Adrenal gland (tissue), 12 donors: ENCODE measurements around the gene NAPG. TPM values are rescaled to one million over a fixed set of nuclear protein-coding genes. Genes with fewer than 3 reads are reported as not detected.
"Not testable (repeated sequence)": the region's sequence is repeated elsewhere in the genome, so short reads cannot be mapped to it uniquely, and the experiment has no call there.

Source experiments
- DNase-seq, 7 donors: peaks; one replicate each; pipeline ENCODE4 v3.0.0-alpha.2; 2019 to 2020
- H3K27ac ChIP-seq, 5 donors: fragments of 200-600 bp; sonication (generic) in 4 of 5; 1 replicate in 3 of 5; 2 replicates in 2 of 5; pipeline versions ENCODE4 v1.5.1 to v1.8.0; 2016 to 2020; ENCODE audit warnings: mild to moderate bottlenecking in 1 of 5
- H3K27me3 ChIP-seq: fragments of 200-600 bp; 2 replicates; pipeline ENCODE4 v1.8.0; 2021
- H3K36me3 ChIP-seq, 2 donors: fragments of 200-600 bp; replicated peaks in 1 of 2; 1 replicate in 1 of 2; 2 replicates in 1 of 2; pipeline versions ENCODE4 v1.5.1 to v1.8.0; 2018 to 2022
- H3K4me1 ChIP-seq, 2 donors: fragments of 200-600 bp; replicated peaks in 1 of 2; 1 replicate in 1 of 2; 2 replicates in 1 of 2; pipeline versions ENCODE4 v1.5.1 to v1.8.0; 2018 to 2021
- H3K4me3 ChIP-seq, 4 donors: fragments of 200-600 bp; sonication (generic) in 3 of 4; one replicate each; pipeline ENCODE4 v1.5.1; 2016 to 2018
- H3K9me3 ChIP-seq, 3 donors: fragments of 200-600 bp; sonication (generic) in 1 of 3; replicated peaks in 1 of 3; 1 replicate in 2 of 3; 2 replicates in 1 of 3; pipeline versions ENCODE4 v1.5.1 to v1.8.0; 2016 to 2021
- CTCF ChIP-seq, 6 experiments: fragments of 450-650 bp in 4 of 6; fragments of 200-600 bp in 2 of 6; sonication (generic) in 1 of 6; IDR thresholded peaks; 1 replicate in 5 of 6; 2 replicates in 1 of 6; pipeline versions ENCODE4 v1.5.1 to v1.8.0; 2016 to 2021; ENCODE audit warnings: antibody characterized with exemption in 6 of 6, mild to moderate bottlenecking in 2 of 6, moderate library complexity in 1 of 6
- POLR2A ChIP-seq, 2 donors: fragments of 450-650 bp; IDR thresholded peaks; one replicate each; pipeline ENCODE4 v1.6.1; 2017; ENCODE audit warnings: antibody characterized with exemption in 2 of 2, mild to moderate bottlenecking in 2 of 2, moderate library complexity in 1 of 2
- WGBS, 4 donors: extraction: QIAGEN DNeasy Blood & Tissue Kit in 2 of 4; methylation state at CpG; one replicate each; pipeline versions ENCODE4 v1.1.5 to v1.1.7; 2013 to 2017; 5-methylcytosine and 5-hydroxymethylcytosine counted together
- intact Hi-C, 2 donors: fragments of 100-400 bp; cut with DNase I; formaldehyde crosslinking; loops; one replicate each; pipeline versions ENCODE4 v1.14.1 to v1.15.0; 2022 to 2023
- polyA plus RNA-seq, 3 donors: library from polyadenylated mRNA; stranded (reverse); fragments of 200-250 nt in 2 of 3; fragments of 350-450 nt in 1 of 3; fragmentation: Illumina TruSeq in 1 of 3; extraction: RNeasy Lipid Tissue Mini Kit (QIAGEN cat#74804) in 1 of 3; gene quantifications; one replicate each; pipeline ENCODE4 v1.2.3, GENCODE V29; 2013 to 2014
- total RNA-seq, 9 donors: library from RNA; depleted of rRNA in 4 of 9; stranded (reverse); fragments of >200 nt in 4 of 9; fragments of 120-200 nt in 1 of 9; fragmentation: NEBNext Ultra II Directional in 1 of 9; extraction: Animal tissue kit (Norgen Biotek cat#: 25700) in 1 of 9; gene quantifications; one replicate each; pipeline versions ENCODE4 v1.1.0 to v1.2.4, GENCODE V29; 2013 to 2023
- donor health status: healthy with polysubstance abuse.
- donor health status: Bipolar disorder and iron deficiency.
- donor health status: DM: yes; HTN: yes; CAD: no.
- donor health status: DM: no; HTN: no; CAD: no.
- donor health status: DM: no; HTN: no; CAD: no.
- donor health status: DM: yes; HTN: yes; CAD: no.

The NAPG gene
- total and polyA plus RNA-seq, 12 donors = 17.0 to 63.9 (median 41.4) TPM

DNA sequence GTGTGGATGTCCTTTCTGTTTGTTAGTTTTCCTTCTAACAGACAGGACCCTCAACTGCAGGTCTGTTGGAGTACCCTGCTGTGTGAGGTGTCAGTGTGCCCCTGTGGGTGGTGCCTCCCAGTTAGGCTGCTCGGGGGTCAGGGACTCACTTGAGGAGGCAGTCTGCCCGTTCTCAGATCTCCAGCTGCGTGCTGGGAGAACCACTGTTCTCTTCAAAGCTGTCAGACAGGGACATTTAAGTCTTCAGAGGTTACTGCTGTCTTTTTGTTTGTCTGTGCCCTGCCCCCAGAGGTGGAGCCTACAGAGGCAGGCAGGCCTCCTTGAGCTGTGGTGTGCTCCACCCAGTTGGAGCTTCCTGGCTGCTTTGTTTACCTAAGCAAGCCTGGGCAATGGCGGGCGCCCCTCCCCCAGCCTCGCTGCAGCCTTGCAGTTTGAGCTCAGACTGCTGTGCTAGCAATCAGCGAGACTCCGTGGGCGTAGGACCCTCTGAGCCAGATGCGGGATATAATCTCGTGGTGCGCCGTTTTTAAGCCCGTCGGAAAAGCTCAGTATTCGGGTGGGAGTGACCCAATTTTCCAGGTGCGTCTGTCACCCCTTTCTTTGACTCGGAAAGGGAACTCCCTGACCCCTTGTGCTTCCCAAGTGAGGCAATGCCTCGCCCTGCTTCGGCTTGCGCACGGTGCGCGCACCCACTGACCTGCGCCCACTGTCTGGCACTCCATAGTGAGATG is 52.2 kb downstream of the NAPG start:
- H3K27ac ChIP-seq, H3K4me3 ChIP-seq, H3K9me3 ChIP-seq, H3K4me1 ChIP-seq, DNase-seq, H3K36me3 ChIP-seq, H3K27me3 ChIP-seq, intact Hi-C loops: not testable (repeated sequence)
- WGBS, 4 donors = 88 to 95% (median 93%) methylated on average over 11 to 25 of the region's 25 CpGs

DNA sequence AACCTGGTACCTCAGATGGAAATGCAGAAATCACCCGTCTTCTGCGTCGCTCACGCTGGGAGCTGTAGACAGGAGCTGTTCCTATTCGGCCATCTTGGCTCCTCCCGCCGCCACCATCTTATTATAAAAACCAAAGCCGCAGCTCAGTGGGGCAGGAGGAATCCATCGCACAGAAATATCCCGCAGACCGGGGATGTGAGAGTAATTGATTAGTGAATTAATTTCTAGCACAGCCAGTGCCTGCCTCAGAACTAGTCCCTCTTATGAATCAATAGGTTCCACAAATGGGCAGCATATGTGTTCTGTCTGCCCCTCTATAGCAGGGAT is 52.7 kb downstream of the NAPG start:
- DNase-seq, H3K9me3 ChIP-seq, H3K4me1 ChIP-seq, H3K27ac ChIP-seq, H3K27me3 ChIP-seq, H3K36me3 ChIP-seq, H3K4me3 ChIP-seq, intact Hi-C loops: not testable (repeated sequence)
- WGBS, 4 donors = 86 to 99% (median 93%) methylated on average over 11 of the region's 11 CpGs

GRCh38 chr18:10579079-10579867 is 53.4 kb downstream of the NAPG start:
- TF ChIP-seq POLR2A (IDR thresholded peaks at IDR 0.05) = no peak
- no peak for TF ChIP-seq CTCF (IDR thresholded peaks at IDR 0.05)
- Histone ChIP-seq H3K27ac (no peak overlapping the region), H3K27me3 (no peaks in the 10 kb centered on the region), H3K9me3 (no peaks in the 10 kb centered on the region), H3K4me3 (no peak overlapping the region), H3K4me1 (no peaks in the 10 kb centered on the region), H3K36me3 (no peaks in the 10 kb centered on the region)
- intact Hi-C loops = no loop called here
- no peak for DNase-seq
- 76 to 87% (median 86%) methylated on average over 12 of the region's 12 CpGs for WGBS, 4 donors

GRCh38 chr18:10580215-10580614 is 54.4 kb downstream of the NAPG start:
- no peaks in the 10 kb centered on the region for H3K9me3 ChIP-seq
- H3K27ac ChIP-seq = no peak overlapping the region
- H3K4me3 ChIP-seq = no peak overlapping the region
- no peaks in the 10 kb centered on the region for H3K27me3 ChIP-seq
- WGBS, 4 donors = 88 to 97% (median 96%) methylated on average over 4 of the region's 4 CpGs
- no peak for DNase-seq
- TF ChIP-seq POLR2A (IDR thresholded peaks at IDR 0.05) = no peak
- TF ChIP-seq CTCF (IDR thresholded peaks at IDR 0.05) = no peak
- H3K4me1 ChIP-seq = no peaks in the 10 kb centered on the region
- intact Hi-C loops = no loop called here
- H3K36me3 ChIP-seq = no peaks in the 10 kb centered on the region

DNA sequence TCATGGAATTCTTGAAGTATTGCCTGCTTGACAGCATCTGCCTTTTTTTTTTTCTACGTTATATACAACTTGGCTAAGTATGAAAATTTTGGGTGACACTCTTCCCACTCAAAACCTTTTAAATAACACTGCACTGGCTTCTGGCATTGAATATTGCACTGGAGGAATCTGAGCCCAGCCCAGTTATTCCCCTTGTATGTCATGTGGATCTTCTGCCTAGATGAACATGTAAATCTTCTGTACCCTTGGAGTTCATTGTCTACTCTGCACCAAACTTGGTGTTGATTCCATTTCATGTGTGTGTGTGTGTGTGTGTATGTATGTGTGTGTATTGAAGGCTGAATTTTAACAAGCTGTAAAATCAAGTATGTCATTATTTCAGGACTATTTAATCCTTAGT is 59.4 kb downstream of the NAPG start:
- DNase-seq = no peak
- TF ChIP-seq POLR2A (IDR thresholded peaks at IDR 0.05) (no peak), CTCF (IDR thresholded peaks at IDR 0.05) (no peak)
- H3K4me3 ChIP-seq = no peak overlapping the region
- H3K36me3 ChIP-seq = no peaks in the 10 kb centered on the region
- no peaks in the 10 kb centered on the region for H3K27me3 ChIP-seq
- peaks cover 0 to 4% of the 10 kb centered on the region in 2 donors for H3K4me1 ChIP-seq
- H3K27ac ChIP-seq = no peak overlapping the region
- 79 to 98% (median 85%) methylated on average over 1 of the region's 1 CpG for WGBS, 4 donors
- H3K9me3 ChIP-seq = no peaks in the 10 kb centered on the region
- intact Hi-C loops = no loop called here
